ENCODE data around the gene ZFP36L2. TPM values are rescaled to one million over a fixed set of nuclear protein-coding genes. Genes with fewer than 3 reads are reported as not detected.
A peak's percentile ranks its signal among the peaks of the same experiment; 100 is the strongest.

ZFP36L2 gene
- total RNA-seq, 1 experiment from 2014 or later: 105 TPM

GRCh38 chr2:43230951-43231827, 4.8 kb upstream of the ZFP36L2 start:
- H4K20me1 ChIP-seq (ENCODE audit: control insufficient read depth, insufficient read depth, insufficient read length): no peaks in the 10 kb centered on the region

More at GRCh38 chr2:43230951-43231827, 4.8 kb upstream of the ZFP36L2 start:
- Mint-ChIP-seq H3K4me1 (peaks cover 29 to 34% of the 10 kb centered on the region in 2 experiments), H3K9me3 (peaks cover 0 to 3% of the 10 kb centered on the region in 2 experiments; a peak in 1 of 5 replicates), H3K4me3 (no peak overlapping the region), H3K36me3 (ENCODE audit: insufficient read depth in 1 of 3, low read depth in 3 of 3) (peaks cover 0 to 5% (median 3%) of the 10 kb centered on the region in 3 experiments; a peak in 4 of 7 replicates), H3K27me3 (ENCODE audit: low read depth) (no peaks in the 10 kb centered on the region), H3K27ac (peak overlapping the region in 1 of 3 experiments; percentile 92; a peak in 3 of 7 replicates)
- no peak overlapping the region for H4K5ac ChIP-seq (ENCODE audit: insufficient read length, low read depth, low read length)
- no peak overlapping the region for H3K4ac ChIP-seq (ENCODE audit: low read depth, low read length)
- no peak for TF ChIP-seq CTCF (conservative IDR thresholded peaks at IDR 0.05)
- no peak overlapping the region for H2BK20ac ChIP-seq (ENCODE audit: low read depth, low read length, poor library complexity, severe bottlenecking)
- peaks cover 3% of the 10 kb centered on the region for H3K23me2 ChIP-seq (ENCODE audit: insufficient read length, low read depth, low read length, poor library complexity, severe bottlenecking)
- H4K91ac ChIP-seq (ENCODE audit: insufficient read length, low read depth, low read length): no peak overlapping the region
- no peak overlapping the region for H2AFZ ChIP-seq (ENCODE audit: low read length)
- no CpG with 5 or more reads among the region's 7 CpGs for WGBS (ENCODE audit: extremely low coverage, insufficient read length, low lambda C conversion rate)
- no peak overlapping the region for H3T11ph ChIP-seq (ENCODE audit: low read length)
- no peak overlapping the region for H3K9ac ChIP-seq (ENCODE audit: extremely low read depth, insufficient read length, low read length)
- H3K79me1 ChIP-seq (ENCODE audit: insufficient read depth, low read depth, low read length, poor library complexity, severe bottlenecking): no peaks in the 10 kb centered on the region
- H3K9me3 ChIP-seq (ENCODE audit: control insufficient read depth, low read depth, low read length): no peaks in the 10 kb centered on the region
- H4K8ac ChIP-seq (replicated peaks; ENCODE audit: insufficient read length, low read depth, low read length): no peak overlapping the region
- H2BK12ac ChIP-seq (ENCODE audit: insufficient read length, low read depth, low read length): no peak overlapping the region
- no peak overlapping the region for H3K18ac ChIP-seq (ENCODE audit: insufficient read length, low read depth, low read length)
- H3K4me2 ChIP-seq (ENCODE audit: insufficient read depth, insufficient read length, low read length): no peak overlapping the region
- H3K23ac ChIP-seq (ENCODE audit: insufficient read length, low read depth, low read length): no peak overlapping the region
- DNase-seq: no peak
- H2AK5ac ChIP-seq (ENCODE audit: insufficient read length, low read length): no peak overlapping the region
- H3K4me1 ChIP-seq (ENCODE audit: insufficient read depth, low read length): peaks cover 2% of the 10 kb centered on the region; the same call in 1 of the 2 replicates
- H2BK15ac ChIP-seq (ENCODE audit: low read depth, low read length): no peak overlapping the region
- H3K27me3 ChIP-seq (ENCODE audit: insufficient read depth, low read length): no peaks in the 10 kb centered on the region
- H3K14ac ChIP-seq (ENCODE audit: insufficient read depth, low read length): no peak overlapping the region
- peaks cover under 1% of the 10 kb centered on the region; the same call in 1 of the 2 replicates for H3K79me2 ChIP-seq (ENCODE audit: insufficient read depth, low read length)
- no peak overlapping the region for H3K27ac ChIP-seq (ENCODE audit: insufficient read length, low read depth, low read length)
- H3K56ac ChIP-seq (ENCODE audit: insufficient read length, low read depth, low read length): no peak overlapping the region
- no peak overlapping the region for H2BK5ac ChIP-seq (ENCODE audit: insufficient read length, low read length)
- no peak overlapping the region for H2BK120ac ChIP-seq (ENCODE audit: low read depth, low read length, poor library complexity, severe bottlenecking)
